Glomerular visceral epithelial cell (primary cell): ENCODE data around the gene EIF2B1.
"Not testable (repeated sequence)": the region's sequence is repeated elsewhere in the genome, so short reads cannot be mapped to it uniquely, and the experiment has no call there.

Experiments
- DNase-seq: peaks from one replicate; pipeline ENCODE4 v3.0.0-alpha.2; 2016; ENCODE audit errors: extremely low spot score

Gene EIF2B1

DNA sequence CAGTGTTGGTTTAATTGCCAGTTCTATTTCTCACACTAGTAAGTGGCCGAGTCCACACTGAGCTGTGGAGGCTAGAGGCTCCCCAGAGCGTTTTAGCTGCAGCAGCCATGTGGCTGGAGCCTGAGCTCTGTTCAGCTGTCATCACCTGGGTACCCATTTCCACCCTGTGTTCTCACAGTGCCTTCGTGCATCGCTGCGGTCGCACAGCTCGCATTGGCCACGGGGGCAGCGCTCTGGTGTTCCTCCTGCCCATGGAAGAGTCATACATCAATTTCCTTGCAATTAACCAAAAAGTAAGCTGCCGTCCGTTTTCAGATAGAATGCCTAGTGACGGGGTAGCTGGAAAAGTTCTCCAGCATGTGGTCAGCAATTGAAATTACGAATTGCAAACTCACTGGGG lies 15.9 kb downstream of the EIF2B1 start:
- no peak for DNase-seq

DNA sequence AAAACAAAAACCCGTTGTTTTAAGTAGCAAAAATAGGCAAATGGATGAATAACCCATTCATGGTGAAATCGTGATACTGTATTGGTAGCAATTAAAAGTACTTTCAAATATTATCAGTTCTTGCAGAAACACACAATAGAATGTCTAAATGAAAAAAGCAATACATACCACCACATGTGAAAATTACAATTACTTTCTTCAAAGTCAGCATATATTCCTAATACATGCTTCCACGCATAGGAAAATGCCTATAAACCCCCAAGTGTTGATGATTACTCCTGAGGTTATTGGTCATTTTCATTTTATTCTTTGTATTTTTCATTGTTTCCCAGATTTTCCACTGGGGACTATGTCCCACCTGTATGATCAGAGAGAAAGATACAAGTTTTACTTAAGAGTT lies 16.3 kb downstream of the EIF2B1 start:
- DNase-seq, result no peak

DNA sequence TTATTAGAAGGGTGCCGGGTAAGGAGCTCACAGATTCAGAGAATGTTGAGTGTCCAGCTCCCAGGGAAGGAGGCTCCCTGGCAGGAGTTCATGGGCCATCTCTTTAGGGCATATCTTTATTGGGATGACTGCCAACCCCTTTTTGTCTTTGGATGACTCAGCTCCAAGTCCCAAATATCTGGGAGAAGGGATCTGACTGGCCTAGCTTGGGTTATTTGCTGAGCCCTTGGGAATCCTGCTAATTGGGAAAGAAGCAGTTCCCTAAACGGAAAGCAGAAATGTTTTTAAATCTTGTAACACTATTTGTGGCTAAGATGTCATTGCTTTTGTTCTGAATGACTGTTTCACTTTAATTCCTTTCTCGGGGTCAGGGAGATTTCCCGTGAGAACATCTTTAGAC lies 19.0 kb downstream of the EIF2B1 start:
- DNase-seq, result no peak

DNA sequence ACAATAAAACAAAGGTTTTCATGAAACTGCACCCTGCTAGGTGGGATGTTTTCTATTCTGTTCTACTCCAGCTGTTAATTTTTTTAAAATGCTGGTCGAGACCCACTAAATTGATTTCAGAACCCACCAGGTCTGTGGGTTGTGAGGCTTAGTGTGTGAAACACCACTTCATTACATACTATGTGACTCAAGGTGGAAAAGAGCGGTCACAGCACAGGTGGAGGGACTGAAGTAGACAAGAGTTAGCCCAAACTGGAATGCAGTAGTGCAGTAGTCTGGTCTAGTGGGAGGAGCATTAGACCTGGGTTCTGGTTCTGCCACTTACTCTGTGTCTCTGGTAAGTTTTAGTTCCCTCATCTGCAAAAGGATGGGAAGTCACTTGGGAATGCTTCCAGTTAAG lies 19.4 kb downstream of the EIF2B1 start:
- DNase-seq, result no peak

DNA sequence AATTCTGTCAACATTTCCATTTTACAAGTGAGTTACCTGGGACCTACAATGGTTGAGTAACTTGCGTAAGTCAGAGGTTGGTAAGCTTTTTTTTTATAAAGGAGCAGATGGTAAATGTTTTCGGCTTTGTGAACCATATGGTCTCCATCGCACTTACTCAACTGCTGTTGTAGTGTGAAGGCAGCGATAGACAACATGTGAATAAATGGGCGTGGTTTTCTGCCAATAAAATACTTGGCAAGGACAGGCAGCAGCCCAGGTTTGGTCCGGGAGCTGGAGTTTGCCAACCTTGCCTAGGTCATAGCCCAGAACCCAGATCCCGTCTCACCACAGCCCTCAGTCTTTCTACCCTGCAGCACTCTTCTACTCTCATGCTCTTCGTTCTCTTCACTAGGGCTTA lies 25.3 kb downstream of the EIF2B1 start:
- no peak for DNase-seq

DNA sequence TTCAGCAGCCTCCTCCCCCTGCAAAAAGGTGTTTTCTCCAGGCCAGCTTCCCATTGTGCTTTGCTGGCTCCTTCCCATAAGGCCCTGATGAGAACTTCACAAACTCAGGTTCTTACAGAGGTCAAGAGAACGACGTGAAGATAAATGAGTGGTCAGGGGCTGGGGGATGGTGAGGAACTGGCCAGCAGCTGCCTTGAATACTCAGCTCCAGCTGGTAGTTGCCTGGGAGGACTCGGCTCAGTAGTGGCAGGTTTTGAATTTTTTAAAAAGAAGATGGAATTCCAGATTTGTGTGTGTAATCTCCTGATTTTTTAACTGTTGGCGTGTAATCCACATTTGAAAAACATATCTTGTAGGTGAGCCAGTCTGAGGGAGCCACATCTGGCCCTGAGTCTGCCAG lies 25.7 kb downstream of the EIF2B1 start:
- DNase-seq, result no peak

DNA sequence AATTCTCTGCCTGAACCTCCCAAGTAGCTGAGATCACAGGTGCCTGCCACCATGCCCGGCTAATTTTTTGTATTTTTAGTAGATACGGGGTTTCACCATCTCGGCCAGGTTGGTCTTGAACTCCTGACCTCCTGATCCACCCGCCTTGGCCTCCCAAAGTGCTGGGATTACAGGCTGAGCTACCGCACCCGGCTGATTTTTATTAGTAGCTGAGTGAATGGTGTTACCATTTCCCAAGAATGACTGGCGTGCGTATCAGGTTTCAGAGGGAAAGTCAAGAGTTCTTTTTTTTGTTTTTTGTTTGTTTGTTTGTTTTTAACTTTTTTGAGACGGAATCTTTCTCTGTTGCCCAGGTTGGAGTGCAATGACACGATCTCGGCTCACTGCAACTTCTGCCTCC lies 30.0 kb downstream of the EIF2B1 start:
- not testable (repeated sequence) for DNase-seq

DNA sequence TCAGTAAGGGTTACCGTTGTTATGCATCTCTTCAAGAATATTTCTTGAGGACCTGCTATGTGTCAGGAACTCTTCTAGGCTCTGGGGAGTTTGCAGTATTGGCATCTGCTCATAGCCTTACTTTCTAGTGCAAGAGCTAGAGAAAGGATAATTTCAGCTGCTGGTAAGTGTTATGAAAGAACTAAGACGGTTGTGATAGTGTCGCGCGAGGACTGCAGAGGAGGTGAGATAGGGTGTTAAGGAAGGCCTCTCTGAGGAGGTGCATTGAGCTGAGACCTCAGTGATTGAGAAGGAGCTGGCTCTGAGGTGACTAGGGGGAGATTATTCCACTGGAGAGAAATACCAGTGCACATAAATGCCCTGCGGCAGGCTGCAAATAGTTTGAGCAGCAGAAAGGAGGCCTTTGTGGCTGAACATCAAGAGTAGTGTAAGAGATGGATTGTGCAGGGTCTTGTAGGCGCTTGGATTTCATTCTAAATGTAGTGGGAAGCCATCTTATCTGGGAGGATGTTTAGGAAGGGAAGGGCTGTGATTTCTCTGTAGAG lies 30.8 kb downstream of the EIF2B1 start:
- no peak for DNase-seq

DNA sequence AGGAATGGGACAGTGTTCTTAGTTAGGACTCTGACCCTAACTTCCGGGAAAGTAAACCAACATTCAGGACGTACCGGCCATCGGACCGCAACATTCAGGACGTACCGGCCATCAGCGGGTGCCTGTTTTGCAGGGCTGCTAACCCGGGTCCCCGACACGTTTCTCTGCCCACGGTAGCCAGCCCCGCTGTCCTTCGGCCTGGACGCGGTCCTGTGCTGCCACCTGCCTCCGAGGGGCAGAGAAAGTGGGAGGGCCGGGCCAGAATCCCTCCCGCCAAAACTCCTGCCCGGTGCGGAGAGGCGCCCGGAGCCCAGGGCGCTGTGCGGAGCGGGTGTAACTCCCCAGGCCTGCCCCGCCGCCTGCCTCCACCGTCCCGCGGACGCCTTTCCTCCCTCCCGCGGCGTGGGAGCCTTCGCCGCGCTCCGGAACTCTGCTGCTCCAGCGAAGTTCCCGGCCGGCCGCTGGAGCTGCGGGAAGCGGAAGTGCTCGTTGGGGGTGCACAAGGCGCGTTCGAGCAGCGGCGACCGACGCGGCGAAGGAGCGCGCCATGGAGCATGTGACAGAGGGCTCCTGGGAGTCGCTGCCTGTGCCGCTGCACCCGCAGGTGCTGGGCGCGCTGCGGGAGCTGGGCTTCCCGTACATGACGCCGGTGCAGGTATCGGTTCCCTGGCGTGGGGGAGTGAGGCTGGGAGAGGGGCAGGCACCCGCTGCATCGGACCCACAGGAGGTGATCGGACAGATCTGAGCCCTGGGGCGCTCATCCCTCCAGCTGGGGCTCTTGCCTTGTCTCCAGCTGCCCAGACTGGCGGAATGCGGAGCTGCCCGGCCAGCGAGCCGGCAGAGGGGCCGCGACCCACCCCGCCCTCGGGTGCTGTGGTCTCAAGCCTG lies 31.6 kb downstream of the EIF2B1 start, which contains the start of gene DDX55:
Gene DDX55, plus strand, starts transcription at position 498 of the 888 bp plus-strand sequence. Its CDS starts 50 bp downstream, at position 548.
- peak; percentile 82 for DNase-seq

DNA sequence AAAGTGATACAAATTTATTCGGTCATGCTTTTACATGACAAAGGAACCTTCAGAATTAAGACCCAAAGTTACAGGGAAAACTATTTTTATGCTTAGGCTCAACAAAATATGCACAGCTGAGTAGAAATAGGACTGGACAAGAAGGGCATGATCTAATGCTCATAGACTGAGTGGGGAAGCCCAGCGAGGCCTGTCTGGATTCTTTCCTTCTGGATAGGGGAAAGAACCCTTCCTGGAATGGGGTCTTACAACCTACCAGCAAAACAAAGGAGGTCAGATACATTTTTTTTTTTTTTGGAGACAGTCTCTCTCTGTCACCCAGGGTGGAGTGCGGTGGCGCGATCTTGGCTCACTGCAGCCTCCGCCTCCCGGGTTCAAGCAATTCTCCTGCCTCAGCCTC lies 33.8 kb downstream of the EIF2B1 start:
- no peak for DNase-seq

DNA sequence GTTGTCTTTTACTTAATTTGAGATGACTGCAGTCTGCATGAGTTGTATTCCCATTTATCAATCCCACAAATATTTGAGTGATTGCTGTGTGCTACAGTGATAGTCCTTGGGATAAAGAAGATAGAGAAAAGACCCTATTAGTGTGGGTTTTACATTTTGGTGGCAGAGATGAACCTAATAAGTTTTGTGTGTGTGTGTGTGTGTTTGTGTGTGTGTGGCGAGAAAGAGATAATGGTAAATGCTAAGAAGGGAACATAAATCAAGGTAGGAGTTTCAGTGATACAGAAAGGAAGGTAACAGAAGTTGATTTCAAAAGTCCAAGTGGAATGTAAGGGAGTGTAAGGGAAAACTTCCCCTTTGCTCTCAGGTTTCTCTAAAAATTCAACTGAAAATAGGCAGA lies 34.2 kb downstream of the EIF2B1 start:
- DNase-seq, result no peak

DNA sequence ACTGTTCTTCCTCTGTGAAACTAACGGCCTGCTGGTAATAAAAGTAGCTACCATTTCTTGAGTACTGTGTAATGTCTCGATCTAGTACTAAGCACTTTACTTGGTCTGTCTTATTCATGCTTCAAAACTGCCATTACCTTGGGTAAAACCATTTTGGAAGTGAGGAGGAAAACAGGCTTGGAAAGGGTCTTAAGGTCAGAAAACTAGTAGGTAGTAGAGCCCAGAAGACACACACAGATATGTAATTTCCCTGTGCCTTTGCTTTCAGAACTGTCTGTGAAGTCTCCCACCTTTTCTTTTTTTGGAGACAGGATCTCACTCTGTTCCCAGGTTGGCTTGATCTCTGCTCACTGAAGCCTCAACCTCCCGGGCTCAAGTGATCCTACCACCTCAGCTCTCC lies 35.0 kb downstream of the EIF2B1 start:
- no peak for DNase-seq

DNA sequence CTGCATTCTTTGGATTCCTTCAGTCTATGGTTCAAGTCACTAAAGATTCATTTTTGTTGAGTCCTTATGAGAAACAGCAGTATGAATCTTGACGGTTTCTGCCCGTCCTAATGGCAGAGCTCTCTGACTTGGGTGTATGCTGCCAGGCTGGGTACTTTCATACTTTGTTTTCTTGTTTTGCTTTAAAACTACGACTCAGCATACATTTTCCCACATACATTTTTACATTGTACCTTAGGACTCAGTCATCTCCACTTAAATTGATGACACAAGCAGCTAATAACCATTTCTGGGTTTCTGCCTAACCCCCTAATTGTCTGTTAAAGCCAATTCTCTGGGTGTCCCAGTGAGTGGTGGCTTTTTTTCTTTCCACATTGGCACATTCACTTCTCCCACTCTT lies 36.4 kb downstream of the EIF2B1 start:
- DNase-seq, result no peak

DNA sequence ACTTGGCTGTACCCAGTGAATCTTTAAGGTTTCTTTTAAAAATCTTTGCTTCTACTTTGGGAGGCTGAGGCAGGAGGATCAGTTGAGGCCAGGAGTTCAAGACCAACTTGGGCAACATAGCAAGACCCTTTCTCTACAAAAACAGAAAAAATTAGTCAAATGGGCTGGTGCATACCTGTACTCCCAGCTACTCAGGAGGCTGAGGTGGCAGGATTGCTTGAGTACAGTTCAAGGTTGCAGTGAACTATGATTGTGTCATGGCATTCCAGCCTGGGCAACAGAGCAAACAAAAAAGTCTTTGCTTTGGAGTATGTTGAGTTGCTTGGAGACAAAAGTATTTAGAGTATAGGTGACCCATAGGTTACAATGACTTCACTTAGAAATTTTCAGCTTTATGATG lies 37.8 kb downstream of the EIF2B1 start:
- DNase-seq, result no peak

DNA sequence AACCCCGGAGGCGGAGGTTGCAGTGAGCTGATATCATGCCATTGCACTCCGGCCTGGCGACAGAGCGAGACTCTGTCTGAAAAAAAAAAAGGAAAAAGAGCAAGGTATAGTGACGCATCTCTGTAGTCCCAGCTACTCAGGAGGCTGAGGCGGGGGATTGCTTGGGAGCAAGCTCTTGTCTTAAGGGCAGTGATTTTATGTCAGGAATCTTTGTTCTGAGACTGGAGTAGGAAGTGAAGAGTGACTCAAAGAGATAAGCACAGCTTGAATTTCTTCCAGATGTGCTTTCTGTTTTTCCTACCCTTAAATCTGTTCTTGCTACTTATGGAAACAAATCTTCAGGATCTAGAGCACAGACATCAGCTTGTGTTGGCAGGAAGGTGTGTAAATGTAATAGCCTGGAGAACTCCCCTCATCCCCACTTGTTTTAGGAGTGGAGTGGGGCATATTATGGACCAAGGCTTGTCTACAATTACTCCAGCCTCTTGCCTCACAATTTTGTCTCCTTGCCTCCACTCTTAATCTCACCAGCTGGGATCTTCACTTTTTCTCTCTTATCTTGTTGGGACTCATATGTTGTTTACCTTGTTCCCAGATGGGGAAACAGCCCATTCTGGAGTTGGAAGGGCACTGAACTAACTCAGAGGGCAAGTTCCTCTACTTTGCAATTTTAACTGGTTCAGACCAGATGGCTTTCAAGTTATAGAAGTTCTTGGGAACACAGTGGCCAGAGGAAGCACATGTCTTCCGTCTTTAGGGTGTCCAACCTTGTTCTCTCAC lies 41.6 kb downstream of the EIF2B1 start:
- DNase-seq, result no peak

DNA sequence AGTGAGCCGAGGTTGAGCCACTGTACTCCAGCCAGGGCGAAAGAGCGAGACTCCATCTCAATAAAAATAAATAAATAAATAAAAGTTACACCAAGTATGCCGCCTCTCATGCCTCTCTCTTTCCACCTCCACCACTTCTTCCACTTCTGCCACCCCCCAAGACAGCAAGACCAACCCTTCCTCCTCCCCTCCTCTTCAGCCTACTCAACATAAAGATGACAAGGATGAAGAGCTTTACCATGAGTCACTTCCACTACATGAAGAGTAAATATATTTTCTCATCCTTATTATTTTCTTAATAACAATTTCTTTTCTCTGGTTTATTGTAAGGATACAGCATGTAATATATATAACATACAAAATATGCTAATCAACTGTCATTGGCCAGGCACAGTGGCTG lies 52.7 kb downstream of the EIF2B1 start:
- no peak for DNase-seq

DNA sequence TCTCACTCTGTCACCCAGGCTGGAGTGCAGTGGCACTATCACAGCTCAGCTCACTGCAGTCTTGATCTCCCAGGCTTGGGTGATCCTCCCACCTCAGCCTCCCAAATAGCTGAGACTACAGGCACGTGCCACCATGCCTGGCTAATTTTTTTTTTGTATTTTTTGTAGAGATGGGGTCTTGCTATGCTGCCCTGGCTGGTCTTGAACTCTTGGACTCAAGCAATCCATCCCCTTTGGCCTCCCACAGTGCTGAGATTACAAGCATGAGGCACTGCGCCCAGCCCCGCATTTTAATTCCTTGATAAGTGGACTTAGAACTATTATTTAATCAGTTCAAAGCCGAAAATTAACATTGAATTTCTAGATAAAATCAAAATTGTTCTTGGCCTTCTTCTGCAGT lies 54.7 kb downstream of the EIF2B1 start:
- DNase-seq, result not testable (repeated sequence)

DNA sequence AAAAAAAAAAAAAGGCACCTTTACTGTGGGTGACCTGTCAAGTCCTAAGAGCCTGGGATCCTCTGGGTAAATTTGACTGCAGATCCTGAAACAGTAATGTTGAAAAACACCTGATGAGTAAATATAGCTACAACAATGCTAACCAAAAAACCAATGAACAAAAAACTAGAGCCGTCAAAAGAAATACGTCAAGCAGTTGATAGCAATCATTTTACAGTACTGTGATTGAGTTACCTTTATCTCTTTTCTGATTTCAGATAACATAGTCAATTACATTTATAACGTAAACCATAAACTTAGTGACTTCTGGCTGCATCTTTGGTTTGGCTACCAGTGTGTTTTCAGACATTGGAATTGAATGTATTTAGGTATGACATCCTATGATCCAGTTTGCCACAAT lies 55.2 kb downstream of the EIF2B1 start:
- DNase-seq, result no peak

DNA sequence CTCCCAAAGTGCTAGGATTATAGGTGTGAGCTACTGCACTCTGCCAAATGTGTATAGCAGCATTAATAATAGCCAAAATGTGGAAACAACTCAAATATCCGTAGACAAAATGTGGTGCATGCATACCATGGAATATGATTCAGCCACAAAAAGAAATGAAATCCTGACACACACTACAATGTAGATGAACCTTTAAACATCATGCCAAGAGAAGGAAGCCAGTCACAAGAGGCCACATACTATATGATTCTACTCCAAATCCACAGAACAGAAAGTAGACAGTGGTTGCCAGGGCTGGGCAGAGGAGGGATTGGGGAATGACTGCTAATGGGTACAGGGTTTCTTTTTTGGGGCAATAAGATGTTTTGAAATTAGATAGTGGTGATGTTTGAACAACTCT lies 56.9 kb downstream of the EIF2B1 start:
- DNase-seq, result no peak

DNA sequence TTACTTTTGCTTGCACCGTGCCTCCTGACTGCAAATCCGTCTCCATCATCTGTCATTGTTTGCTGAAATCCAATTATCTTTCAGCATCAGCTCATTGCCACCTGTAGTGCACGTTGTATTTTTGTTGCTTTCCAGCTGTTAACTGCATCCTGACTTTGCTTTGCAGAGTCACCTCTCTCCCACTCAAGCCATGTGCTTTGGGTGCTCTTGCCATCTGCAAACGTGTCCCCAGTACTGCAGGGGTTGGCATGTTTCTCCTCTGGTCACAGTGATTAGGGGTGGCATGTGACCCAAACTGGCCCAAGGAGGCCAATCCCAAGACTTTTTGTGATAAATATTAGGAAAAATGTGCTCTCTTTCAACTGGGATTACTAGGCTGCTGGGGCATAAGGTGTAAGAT lies 59.6 kb downstream of the EIF2B1 start:
- no peak for DNase-seq

DNA sequence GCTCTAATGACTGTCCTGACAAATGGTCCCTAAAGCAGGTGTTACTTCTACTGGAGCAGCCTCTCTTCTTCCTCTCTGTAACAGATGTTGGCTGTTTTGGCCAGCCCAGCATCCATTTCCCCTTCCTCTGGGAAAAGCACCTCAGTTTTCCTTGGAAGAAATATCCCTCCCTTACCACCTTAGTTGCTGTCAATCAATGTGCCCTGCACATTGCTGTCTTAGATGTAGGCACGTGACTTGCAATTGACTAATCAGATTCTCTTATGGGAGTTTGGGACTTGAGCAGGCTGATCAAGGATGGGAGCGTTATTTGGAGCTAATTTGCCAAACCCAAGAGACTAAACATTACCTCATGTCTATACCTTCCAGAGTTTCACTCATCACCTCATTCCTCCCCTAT lies 61.1 kb downstream of the EIF2B1 start:
- no peak for DNase-seq

DNA sequence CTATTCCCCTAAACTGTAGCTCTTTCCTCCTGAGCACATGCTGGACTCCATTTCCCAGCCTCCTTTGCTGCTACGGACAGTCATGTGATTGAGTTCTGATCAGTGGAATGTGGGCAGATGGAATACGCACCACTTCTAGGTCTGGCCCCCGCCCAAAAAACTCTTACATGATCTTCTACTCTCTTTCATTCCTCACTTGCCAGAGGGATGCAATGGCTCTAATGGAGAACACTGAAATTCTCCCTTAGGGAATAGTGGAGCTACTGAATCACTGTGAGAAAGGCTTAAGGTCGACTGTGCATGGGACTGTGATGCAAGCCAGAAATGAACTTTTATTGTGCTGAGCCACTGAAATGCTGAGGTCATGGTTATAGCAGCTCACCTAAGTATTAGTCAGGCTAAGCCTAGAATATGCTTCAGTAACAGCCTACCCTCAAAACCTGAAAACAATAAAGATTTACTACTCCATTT lies 62.1 kb downstream of the EIF2B1 start:
- peak; percentile 8 for DNase-seq
